Measurements from ENCODE around the gene HES5. TPM values are rescaled to one million over a fixed set of nuclear protein-coding genes. Genes with fewer than 3 reads are reported as not detected.

The HES5 gene
- total RNA-seq, 6 experiments from 2014 or later: 0.28 to 0.57 (median 0.36) TPM; not detected in 1

GRCh38 chr1:2527556-2527860, 2.6 kb downstream of the HES5 start:
- Mint-ChIP-seq H3K9me3 (no peaks in the 10 kb centered on the region), H3K4me3 (no peak overlapping the region), H3K27me3 (ENCODE audit: insufficient read depth) (peaks cover 8% of the 10 kb centered on the region), H3K27ac (no peak overlapping the region), H3K36me3 (ENCODE audit: low read depth) (peaks cover 4% of the 10 kb centered on the region; the same call in 1 of the 2 replicates), H3K4me1 (ENCODE audit: low read depth) (peaks cover 43% of the 10 kb centered on the region)
- no peak for DNase-seq
- no peak for TF ChIP-seq CTCF (IDR thresholded peaks at IDR 0.05)

GRCh38 chr1:2526824-2527555, 3.1 kb downstream of the HES5 start:
- peaks cover 43% of the 10 kb centered on the region for H3K4me1 Mint-ChIP-seq (ENCODE audit: low read depth)
- peaks cover 6% of the 10 kb centered on the region; the same call in 1 of the 2 replicates for H3K36me3 Mint-ChIP-seq (ENCODE audit: low read depth)
- H3K27ac Mint-ChIP-seq: peak overlapping the region; percentile 47
- TF ChIP-seq CTCF (IDR thresholded peaks at IDR 0.05): no peak
- H3K9me3 Mint-ChIP-seq: no peaks in the 10 kb centered on the region
- peak overlapping the region; percentile 85 for H3K4me3 Mint-ChIP-seq
- DNase-seq: peak; percentile 45
- peaks cover 8% of the 10 kb centered on the region for H3K27me3 Mint-ChIP-seq (ENCODE audit: insufficient read depth)

GRCh38 chr1:2525920-2526823, 3.9 kb downstream of the HES5 start, which contains the start of gene PANK4:
Gene PANK4, minus strand, starts transcription at chr1:2526596. Its CDS starts 9 bp downstream, at chr1:2526587.
- peaks cover 8% of the 10 kb centered on the region for H3K27me3 Mint-ChIP-seq (ENCODE audit: insufficient read depth)
- peak within 1 kb of the TSS; percentile 92 for H3K27ac Mint-ChIP-seq
- DNase-seq: peak; percentile 84
- H3K4me3 Mint-ChIP-seq: peak within 1 kb of the TSS; percentile 85
- TF ChIP-seq CTCF (IDR thresholded peaks at IDR 0.05): peak; percentile 13; the same call in 1 of the 2 replicates
- H3K9me3 Mint-ChIP-seq: no peaks in the 10 kb centered on the region
- H3K36me3 Mint-ChIP-seq (ENCODE audit: low read depth): peaks cover 7% of the 10 kb centered on the region; the same call in 1 of the 2 replicates
- H3K4me1 Mint-ChIP-seq (ENCODE audit: low read depth): peaks cover 43% of the 10 kb centered on the region

GRCh38 chr1:2525572-2525919, 4.5 kb downstream of the HES5 start:
- Mint-ChIP-seq H3K36me3 (ENCODE audit: low read depth) (peaks cover 12% of the 10 kb centered on the region; the same call in 1 of the 2 replicates), H3K27ac (peak overlapping the region; percentile 65), H3K27me3 (ENCODE audit: insufficient read depth) (peaks cover 8% of the 10 kb centered on the region), H3K4me3 (peak overlapping the region; percentile 85), H3K9me3 (no peaks in the 10 kb centered on the region), H3K4me1 (ENCODE audit: low read depth) (peaks cover 38% of the 10 kb centered on the region)
- no peak for DNase-seq
- no peak for TF ChIP-seq CTCF (IDR thresholded peaks at IDR 0.05)

- Mint-ChIP-seq H3K4me3 (peak overlapping the region; percentile 85), H3K36me3 (ENCODE audit: low read depth) (peaks cover 12% of the 10 kb centered on the region; the same call in 1 of the 2 replicates), H3K4me1 (ENCODE audit: low read depth) (peaks cover 38% of the 10 kb centered on the region), H3K9me3 (no peaks in the 10 kb centered on the region), H3K27me3 (ENCODE audit: insufficient read depth) (peaks cover 6% of the 10 kb centered on the region), H3K27ac (peak overlapping the region; percentile 64; the same call in 1 of the 2 replicates)
- DNase-seq: no peak
- TF ChIP-seq CTCF (IDR thresholded peaks at IDR 0.05): no peak
These were observed 6.0 kb downstream of the HES5 start for GRCh38 chr1:2523891-2524609.
